ENCODE measurements around the gene SPINK4.

SPINK4 gene

DNA sequence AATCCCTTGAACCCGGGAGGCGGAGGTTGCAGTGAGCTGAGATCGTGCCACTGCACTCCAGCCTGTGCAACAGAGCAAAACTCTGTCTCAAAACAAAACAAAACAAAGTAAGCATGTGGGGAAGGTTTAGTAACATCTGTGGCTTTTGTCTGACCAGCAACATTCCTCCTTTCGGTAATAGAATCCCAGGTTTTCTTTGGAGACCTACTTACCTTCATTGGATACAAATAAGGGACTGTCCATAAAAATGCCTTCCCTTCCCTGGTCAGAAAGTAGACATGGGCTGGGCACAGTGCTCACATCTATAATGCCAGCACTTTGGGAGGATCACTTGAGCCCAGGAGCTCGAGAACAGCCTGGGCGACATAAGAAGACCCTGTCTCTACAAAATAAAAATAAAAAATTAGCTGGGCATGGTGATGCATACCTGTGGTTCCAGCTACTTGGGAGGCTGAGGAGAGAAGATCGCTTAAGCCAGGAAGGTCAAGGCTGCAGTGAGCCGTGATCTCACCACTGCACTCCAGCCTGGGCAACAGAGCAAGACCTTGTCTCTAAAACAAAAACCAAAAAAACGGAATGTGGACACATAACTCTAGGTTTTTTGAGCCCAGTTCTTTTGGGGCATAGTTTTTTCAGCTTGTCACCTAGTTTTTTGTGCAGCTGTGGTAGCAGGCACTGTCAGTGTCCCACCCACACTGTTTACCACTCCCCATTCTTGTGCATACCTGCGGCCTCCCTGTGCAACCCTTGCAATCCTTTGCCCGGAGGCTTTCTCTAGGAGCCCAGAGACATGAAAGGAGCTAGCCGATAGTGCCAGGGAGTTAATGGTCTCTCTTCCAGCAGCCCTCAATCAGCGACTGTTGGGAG is 9.0 kb upstream of the SPINK4 start:
- DNase-seq = no peak

DNA sequence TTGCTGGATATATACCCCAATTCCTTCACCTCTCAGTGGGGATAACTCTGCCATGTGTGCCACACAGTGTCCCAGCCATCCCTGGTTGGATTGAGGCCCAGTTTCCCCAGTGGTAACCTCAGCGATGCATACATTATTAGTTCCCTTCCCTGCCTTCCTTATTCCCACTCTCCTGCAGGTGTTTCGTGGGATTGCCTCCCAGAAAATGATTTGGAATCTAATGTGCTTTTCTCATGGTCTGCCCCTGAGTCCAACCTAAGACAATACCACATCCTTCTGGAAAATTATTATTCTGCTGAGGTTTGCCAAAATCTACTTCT is 8.4 kb upstream of the SPINK4 start:
- DNase-seq = no peak

DNA sequence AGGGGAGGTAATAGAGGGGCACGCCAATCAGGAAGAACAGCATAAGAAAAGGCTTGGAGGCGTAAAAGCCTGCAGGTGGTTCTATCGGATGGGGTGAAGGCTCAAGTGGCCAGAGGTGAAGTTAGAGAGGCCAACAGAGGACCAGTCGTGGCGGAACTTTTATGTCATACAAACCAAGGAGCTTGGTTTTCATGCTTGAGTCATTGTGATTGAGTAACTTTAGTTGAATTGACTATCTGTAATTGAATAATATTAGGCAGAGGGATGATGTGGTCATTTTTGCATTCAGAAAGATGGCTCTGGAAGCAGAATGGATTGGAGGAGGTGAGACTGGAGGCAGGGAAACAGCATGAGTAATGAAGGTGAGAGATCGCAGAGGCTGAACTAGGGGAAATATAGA is 7.2 kb upstream of the SPINK4 start:
- DNase-seq = no peak

DNA sequence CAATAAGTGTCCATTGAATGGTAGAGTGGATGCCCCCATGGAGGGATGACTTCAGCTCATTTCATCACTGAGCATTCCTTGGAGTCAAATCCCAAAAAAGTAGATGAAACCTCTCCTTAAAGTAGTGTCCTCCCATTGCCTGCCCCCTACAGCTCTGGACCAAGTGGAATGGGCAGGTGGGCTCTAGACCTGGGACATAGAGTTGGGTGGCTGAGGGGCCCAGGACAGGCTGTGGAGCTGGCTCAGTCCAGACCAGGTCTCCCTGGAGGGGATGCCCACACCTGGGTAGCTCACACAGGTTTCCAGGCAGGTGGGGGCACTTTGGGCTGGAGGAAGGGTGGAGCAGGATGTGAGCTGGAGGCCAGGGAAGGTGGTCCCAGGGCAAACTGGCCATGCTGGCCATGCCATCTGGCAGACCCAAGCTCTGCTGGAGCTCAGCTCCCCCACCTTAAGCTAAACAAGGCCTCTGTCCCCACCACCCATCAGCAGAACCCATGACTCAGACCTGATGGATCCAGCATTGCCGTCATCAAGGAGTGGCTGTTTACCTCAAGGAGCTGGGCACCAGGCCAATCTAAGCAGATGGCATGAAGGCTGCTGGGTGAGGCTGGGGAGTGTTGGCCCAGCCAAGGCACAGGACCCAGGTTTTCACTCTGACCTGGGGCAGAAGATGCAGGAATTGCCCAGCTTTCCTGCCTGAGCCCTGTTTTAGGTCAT is 6.2 kb upstream of the SPINK4 start:
- peak; percentile 89 for DNase-seq

DNA sequence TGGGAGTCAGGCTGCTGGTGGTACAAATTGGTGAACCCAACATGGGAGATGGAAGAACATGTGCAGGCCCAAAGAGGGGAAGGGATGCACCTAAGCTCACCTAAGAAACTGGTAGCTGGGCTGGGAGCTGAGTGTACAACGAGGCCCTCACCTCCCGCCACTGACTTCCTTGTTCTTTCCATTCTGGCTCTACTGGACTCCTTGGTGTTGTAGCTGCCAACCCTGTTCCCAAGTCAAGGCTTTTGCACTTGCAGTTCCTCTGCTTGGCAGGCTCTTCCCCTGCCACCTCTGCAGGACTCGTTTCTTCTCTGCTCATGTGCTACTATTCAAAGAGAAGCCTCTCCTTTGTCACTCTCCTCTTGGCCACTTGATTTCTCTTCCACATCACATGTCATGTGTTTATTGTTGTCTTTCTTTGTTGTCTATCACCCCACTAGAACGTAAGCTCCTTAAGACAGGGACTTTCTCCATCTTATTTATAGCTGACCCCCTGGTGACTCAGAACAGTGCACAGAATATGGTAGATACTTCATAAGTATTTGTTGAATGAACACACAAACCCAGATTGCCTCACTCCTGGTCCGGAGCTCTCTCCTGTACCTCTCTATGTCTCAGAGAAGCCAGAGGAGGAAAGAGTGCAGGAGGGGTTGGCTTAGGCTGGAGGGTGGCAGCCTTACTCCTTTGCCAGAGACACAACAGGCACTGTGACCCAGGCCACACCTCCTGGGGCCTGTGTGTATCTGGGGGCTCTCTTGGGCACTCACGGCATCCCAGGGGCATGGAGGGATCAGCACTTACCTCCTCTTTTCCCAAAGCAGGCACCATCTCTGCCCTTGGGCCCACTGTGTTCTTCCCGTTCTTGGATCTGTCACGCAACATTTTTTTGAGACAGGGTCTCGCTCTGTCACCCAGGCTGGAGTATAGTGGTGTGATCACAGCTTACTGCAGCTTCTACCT is 5.2 kb upstream of the SPINK4 start:
- DNase-seq = no peak

DNA sequence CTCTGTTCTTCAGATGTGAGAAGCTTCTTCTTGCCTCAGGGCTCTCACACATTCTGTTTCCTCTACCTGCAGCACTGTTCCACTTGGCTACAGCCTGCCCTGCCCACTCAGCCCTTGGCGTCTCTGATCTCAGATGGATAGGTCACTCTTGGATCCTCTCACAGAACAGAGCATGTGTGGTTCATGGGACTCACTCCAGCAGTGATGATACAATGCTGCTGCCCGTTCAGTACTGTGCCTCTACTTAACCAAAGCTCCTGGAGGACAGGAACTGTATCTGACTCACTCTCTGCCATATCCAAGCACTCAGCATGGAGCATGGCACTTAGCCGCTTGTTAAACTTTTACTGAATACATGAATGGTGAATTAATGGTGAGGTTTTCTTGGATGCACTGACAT is 3.4 kb upstream of the SPINK4 start:
- no peak for DNase-seq

DNA sequence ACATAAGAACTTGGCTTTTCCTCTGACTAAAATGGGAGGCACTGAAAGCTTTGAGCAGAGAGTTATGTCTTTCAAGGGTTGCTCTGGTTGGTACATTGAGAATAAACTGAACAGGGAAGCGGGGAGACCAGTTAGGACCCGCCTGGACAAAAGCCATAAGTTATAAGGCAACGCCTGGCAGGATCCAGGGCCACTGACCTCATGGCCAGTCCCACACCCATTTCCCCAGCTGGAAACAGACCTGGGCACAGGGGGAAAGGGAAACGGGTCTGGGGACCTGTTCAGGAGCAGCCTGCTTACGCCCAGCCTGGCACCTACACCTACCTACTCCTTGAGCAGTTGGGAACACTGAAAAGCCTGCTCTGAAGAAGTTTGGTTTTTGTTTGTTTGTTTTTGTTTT is 1.3 kb downstream of the SPINK4 start:
- DNase-seq = no peak

DNA sequence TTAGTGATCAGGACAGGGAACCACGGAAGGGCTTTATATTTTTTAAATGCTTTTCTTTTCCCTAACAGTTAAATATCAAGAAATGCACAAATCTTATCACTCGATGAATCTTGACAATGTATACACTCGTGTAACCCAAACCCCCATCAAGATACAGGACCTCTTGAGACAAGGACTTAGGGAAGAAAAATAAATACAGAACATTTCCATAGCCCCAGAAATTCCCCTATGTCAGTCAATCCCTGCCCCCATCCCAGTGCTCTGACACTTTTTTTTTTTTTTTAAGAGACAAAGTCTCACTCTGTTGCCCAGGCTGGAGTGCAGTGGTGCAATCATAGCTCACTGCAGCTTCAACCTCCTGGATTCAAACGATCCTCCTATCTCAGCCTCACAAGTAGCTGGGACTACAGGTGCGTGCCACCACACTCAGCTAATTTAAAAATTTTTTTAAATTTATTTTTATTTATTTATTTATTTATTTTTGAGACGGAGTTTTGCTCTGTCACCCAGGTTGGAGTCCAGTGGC is 2.7 kb downstream of the SPINK4 start:
- DNase-seq = no peak

DNA sequence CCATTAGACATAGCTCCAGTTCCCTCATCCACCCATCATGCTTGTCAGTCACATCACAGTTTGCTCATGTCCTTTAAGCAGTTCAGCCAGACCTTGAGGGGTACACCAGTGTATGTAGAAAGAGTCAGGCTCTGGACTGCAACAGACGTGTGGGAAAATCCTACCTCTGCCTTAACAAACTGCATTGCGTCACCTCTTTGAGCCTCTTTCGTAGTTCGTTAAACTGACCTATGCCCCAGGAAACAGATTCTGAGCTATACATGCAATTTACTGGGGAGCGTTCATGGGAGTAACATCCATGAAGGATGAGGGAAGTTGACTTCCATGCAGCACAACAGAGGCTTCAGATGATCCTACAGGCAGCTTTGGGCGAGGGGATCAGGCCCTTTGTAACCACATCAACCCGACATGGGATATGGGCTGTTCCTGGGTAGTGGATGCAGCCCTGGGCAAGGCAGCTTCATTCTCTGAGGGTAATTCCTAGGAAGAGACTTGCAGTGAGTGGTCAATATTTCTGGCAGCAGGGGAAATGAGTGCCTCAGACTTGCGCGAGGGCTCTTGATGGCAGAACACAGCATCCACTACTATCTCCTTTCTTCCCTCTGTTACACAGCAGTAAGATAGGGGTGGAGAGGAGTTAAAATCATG is 4.3 kb downstream of the SPINK4 start:
- no peak for DNase-seq

DNA sequence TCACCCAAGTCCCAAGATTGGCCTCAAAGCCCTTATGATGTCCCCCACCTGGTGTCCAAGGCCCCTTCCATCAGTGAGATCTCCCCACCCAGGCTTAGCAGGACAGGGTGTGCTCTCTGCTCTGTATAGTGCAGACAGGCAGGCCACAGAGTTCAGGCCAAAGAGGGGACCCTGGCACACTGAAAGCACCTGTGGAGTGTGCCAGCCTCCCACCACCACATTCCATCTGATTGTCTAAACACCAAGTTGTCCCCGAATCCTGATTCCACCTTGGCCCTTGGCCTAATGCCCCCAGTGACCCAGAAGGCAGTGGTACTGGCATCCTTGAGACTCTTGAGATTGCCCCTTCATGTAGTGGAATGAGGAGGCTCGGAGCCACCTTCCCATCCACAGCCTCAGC is 5.4 kb downstream of the SPINK4 start:
- DNase-seq = no peak

DNA sequence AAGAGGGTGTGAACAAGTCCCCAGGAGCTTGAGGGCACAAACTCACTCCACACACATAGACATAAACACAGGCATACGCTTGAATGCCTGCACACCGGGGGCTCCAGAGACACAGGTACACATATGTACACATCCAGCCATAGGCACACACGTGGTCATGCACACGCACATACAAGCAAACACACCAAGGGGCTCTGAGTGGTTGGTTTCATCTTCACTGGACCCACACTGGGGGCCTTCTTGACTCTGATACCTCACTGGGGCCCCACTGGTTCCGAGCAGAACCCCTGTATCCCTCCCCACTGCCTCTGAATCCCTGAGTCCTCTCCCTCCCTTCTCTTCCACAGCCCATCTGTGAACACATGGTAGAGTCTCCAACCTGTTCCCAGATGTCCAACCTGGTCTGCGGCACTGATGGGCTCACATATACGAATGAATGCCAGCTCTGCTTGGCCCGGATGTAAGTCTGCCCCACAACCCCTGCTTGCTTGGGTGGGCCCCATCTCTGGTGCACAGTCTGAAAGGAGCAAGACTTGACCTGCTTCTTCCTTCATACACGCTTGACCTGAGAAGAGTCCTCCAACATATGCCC is 6.4 kb downstream of the SPINK4 start:
- no peak for DNase-seq

DNA sequence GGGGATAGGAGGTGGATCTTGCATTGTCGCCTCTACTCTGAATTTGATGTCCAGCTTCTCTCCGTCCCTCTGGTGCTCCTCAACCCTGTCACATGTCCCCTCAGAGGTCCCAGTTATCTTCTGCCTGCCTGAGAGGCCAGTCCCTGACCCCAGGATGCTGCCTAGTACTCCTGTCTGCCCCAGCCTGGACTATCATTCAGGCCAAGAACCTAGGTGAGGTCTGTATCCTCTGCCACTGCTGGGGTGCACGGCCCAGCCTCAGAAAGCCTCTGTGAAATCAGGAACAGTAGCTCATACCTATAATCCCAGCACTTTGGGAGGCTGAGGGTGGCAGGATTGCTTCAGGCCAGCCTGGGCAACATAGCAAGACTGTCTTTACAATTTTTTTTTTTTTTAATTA is 8.6 kb downstream of the SPINK4 start:
- DNase-seq = no peak

DNA sequence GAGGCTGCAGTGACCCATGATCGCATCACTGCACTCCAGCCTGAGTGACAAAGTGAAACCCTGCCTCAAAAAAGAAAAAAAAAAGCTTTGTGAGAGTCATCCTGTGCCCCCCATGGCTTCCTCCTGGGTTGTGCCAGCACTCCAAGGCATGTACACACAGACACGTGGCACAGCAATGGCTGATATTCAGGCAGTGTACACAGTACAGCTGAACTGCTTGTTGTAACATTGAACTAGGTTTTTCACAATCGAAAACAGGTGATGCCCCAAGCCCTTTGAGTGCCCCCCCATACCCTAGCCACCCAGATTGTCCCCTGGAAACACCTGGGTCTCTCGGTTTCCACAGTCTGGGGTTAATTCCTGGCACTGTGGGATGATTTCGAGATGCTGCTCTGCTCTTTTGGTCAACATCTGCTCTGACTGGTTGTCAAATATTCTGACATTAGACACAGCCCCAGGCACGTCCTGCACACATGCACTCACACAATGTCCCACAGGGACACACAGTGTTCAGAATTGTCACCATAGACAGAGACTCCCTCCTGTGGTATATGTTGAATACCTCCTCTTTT is 9.2 kb downstream of the SPINK4 start:
- DNase-seq = no peak

DNA sequence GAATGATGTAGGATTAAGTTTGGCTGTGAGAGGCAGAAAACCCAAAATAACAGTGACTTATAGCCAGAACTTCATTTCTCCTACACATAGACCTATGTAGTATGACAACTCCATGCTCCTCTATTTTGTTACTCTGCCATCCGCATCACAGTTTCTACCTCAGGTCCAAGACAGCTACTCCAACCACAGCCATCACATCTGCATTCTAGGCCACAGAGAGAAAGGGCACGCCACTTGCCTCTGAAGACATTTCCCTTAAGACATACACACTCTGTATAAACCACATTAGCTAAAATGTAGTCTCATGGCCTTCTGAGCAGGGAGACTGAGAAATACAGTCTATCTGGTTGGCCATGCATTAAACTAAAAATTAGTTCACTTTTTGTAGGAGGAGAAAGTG is 10.0 kb downstream of the SPINK4 start:
- no peak for DNase-seq

DNA sequence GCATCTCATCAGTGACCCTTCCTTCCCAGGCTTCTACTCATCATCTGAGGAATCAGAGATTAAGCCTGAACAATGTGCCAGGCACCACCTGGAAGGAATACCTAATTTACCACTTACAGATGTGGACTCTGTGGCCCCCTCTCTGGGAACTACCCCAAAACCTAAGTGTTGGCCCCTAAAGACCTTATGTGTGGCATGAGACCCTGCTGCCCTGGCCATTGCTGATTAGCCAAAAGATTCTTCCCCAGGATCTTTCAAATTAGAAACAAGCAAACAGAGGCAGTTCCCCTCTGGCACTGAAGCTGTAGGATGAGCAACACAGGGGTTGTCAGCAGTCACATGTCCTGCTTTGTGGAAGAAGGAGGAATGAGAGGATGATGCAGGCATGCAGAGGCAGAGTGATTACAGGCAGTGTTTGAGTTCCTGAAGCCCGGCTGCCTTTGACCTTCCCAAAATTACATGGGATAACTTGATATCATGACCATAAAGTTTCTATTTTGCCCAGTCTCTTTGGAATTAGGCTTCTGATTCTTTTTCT is 10.6 kb downstream of the SPINK4 start:
- no peak for DNase-seq

DNA sequence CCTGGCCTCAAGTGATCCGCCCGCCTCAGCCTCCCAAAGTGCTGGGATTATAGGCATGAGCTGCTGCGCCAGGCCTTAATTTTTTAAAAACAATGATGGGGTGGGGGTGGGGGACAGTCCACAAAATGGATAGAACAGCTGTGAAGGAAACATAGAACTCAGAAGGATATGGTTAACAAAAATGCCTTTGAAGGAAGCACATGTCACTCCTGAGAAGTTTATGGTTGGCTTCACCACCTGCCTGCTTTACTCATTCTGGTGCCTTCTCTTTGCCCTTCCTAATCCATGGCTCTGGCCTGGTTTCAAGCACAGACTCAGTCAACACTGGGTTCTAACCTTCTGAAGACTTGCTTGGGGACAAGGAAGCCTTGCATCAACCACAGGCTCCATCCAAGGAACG is 14.2 kb downstream of the SPINK4 start:
- DNase-seq = no peak

DNA sequence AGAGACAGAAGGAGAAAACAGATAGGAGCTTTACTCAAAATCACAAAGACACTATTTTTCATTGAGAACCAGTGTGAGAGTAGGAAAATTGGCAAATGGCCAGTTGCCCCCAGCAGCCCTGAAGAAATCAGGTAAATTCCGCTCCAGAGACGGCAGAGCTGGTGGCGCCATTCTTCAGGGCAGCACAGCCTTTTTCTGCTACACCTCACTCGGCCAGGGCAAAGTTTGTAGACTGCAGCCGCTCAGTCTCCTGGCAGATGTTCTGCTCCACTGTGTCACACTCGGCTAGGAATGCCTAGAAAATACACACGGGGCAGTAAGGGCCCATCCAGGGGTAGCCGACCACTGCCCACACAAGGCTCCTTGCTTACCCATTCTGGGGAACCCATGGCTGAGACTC is 15.0 kb downstream of the SPINK4 start:
- DNase-seq = no peak

DNA sequence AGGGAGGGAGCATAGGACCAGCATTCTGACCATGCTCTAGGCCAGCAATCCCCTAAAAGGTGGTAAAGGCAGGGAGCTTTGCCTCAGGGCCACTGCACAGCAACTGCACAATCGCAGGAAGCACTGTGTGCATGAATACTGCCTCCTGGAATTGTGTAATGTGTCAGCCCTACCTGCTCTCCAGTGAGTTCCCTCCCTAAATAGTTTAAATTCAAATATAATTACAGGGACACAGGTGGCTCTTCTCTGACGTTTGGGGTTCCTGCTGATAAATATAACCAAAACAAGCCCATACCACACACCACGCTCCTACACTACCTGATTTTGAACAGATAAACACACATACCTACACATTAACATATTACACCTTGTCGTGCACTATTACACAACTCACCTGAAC is 15.5 kb downstream of the SPINK4 start:
- no peak for DNase-seq

DNA sequence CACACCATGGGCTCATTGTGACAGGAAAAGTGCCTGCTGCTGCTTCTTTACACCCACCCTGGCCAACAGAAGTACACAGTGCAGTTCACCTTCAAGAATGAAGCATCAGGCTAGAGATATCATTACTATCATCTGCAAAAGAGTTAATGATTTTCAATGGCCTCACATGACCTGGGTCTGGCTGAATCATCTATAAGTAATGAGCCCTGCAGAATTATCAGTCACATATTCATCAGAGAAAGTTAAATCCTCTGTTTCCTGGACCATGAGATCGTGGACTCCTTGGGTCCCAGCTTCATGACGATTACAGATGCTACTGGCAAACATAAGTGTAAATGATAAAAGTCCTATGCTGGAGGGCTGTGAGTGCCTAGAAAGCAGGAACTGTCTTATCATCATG is 16.3 kb downstream of the SPINK4 start:
- DNase-seq = no peak

DNA sequence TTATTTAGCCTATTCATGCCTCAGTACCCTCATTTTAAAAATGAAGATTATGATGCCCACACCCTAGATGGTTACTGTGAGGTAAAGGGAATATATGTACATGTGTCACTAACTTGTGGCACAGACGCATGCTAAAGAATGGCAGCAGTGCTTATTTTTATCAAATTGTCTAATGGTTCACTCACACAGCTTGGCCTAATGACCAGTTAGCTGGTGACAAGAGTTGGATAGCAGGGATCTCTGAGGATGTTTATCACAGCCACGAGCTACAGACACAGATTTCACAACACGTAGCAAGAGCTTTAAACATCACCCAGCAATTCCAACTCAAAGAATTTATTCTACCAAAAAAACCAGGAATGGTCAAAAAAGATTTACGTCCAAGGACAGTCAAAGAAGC is 17.3 kb downstream of the SPINK4 start:
- no peak for DNase-seq

DNA sequence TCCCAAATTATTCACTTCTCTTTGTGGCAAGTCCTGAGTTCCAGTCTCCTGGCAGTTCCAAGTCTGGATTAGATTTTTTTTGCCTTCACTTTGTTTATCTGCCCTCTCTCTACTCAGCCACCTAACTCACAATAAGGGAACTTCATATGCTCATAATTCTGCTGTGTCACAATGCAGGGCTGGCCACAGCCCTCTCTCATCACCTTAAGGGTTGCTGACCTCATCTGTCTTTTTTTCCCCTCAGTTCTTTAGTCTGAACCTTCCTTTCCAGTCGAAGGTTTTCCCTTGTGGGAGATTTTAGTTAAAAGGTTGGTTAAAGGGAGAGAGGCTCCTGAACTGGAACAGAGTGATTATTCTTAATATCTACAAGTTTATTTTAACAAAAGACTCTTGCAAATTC is 20.4 kb downstream of the SPINK4 start:
- DNase-seq = no peak

Data from fibroblast of skin of right biceps (primary cell).